SK-N-SH treated with all-trans-retinoic acid at 6 μM for 48 hours (cell line): ENCODE data around the gene TEX28.
"Not testable (repeated sequence)": the region's sequence is repeated elsewhere in the genome, so short reads cannot be mapped to it uniquely, and the experiment has no call there.

Experiments
- ATAC-seq: fragments of 200-7000 bp; cut with Tn5 transposase; 3 replicates; pipeline ENCODE4 v1.9.1; 2020; ENCODE audit warnings: mild to moderate bottlenecking, moderate library complexity
- ARNTL ChIP-seq: fragments of 450-650 bp; formaldehyde crosslinking; IDR thresholded peaks from 2 replicates; pipeline ENCODE4 v1.5.0; 2020; ENCODE audit warnings: low read depth, mild to moderate bottlenecking, moderate library complexity, borderline replicate concordance
- CSDC2 ChIP-seq: fragments of 250-450 bp; sonication (Bioruptor Pico); IDR thresholded peaks from 2 replicates; pipeline ENCODE4 v1.5.0; 2020; ENCODE audit warnings: mild to moderate bottlenecking, moderate library complexity
- ESRRG ChIP-seq: fragments of 250-450 bp; sonication (Bioruptor Pico); IDR thresholded peaks from 2 replicates; pipeline ENCODE4 v1.6.1; 2021; ENCODE audit warnings: mild to moderate bottlenecking
- GLIS3 ChIP-seq: fragments of 250-450 bp; sonication (Bioruptor Pico); IDR thresholded peaks from 2 replicates; pipeline ENCODE4 v1.5.0; 2020; ENCODE audit warnings: mild to moderate bottlenecking, moderate library complexity
- ISL1 ChIP-seq: fragments of 250-450 bp; sonication (Bioruptor Pico); IDR thresholded peaks from 2 replicates; pipeline ENCODE4 v2.1.2; 2022; ENCODE audit warnings: mild to moderate bottlenecking, moderate library complexity
- PPARA ChIP-seq: fragments of 250-450 bp; sonication (Bioruptor Pico); IDR thresholded peaks from 2 replicates; pipeline ENCODE4 v1.5.0; 2020; ENCODE audit warnings: mild to moderate bottlenecking, borderline replicate concordance
- RARB ChIP-seq: fragments of 250-450 bp; sonication (Bioruptor Pico); IDR thresholded peaks from 2 replicates; pipeline ENCODE4 v1.8.0; 2021; ENCODE audit warnings: mild to moderate bottlenecking, moderate library complexity
- SNAI2 ChIP-seq: fragments of 250-450 bp; sonication (Bioruptor Pico); IDR thresholded peaks from 2 replicates; pipeline ENCODE4 v1.5.0; 2020; ENCODE audit warnings: mild to moderate bottlenecking, moderate library complexity
- TCF4 ChIP-seq: fragments of 250-450 bp; sonication (Bioruptor Pico); IDR thresholded peaks from 2 replicates; pipeline ENCODE4 v1.8.0; 2021; ENCODE audit warnings: mild to moderate bottlenecking, moderate library complexity, borderline replicate concordance
- TOX ChIP-seq: fragments of 250-450 bp; sonication (Bioruptor Pico); IDR thresholded peaks from 2 replicates; pipeline ENCODE4 v1.8.0; 2021; ENCODE audit warnings: mild to moderate bottlenecking, moderate library complexity, borderline replicate concordance
- ZC3H10 ChIP-seq: fragments of 250-450 bp; sonication (Bioruptor Pico); IDR thresholded peaks from 2 replicates; pipeline ENCODE4 v1.5.1; 2021; ENCODE audit warnings: mild to moderate bottlenecking, moderate library complexity
- ZFP3 ChIP-seq: fragments of 250-450 bp; sonication (Bioruptor Pico); IDR thresholded peaks from 2 replicates; pipeline ENCODE4 v1.5.0; 2020; ENCODE audit warnings: mild to moderate bottlenecking, moderate library complexity
- ZFP30 ChIP-seq: fragments of 450-650 bp; formaldehyde crosslinking; IDR thresholded peaks from 2 replicates; pipeline ENCODE4 v1.5.0; 2022; ENCODE audit warnings: mild to moderate bottlenecking, moderate library complexity
- ZNF565 ChIP-seq: fragments of 450-650 bp; formaldehyde crosslinking; conservative IDR thresholded peaks from 2 replicates; pipeline ENCODE4 v1.5.0; 2020; ENCODE audit warnings: low read depth, mild to moderate bottlenecking, moderate library complexity
- ZNF70 ChIP-seq: fragments of 450-650 bp; formaldehyde crosslinking; IDR thresholded peaks from 2 replicates; pipeline ENCODE4 v1.5.0; 2020; ENCODE audit warnings: mild to moderate bottlenecking, moderate library complexity
- ZNF8 ChIP-seq: fragments of 450-650 bp; formaldehyde crosslinking; IDR thresholded peaks from 2 replicates; pipeline ENCODE4 v1.5.0; 2020; ENCODE audit warnings: mild to moderate bottlenecking, moderate library complexity
- TF ChIP-seq, protein P1 (sequence below): fragments of 250-450 bp; sonication (Bioruptor Pico); IDR thresholded peaks from 2 replicates; pipeline ENCODE4 v1.5.0; 2020; ENCODE audit warnings: mild to moderate bottlenecking, moderate library complexity
- TF ChIP-seq, protein P2 (sequence below): fragments of 250-450 bp; sonication (Bioruptor Pico); IDR thresholded peaks from 2 replicates; pipeline ENCODE4 v1.8.0; 2021; ENCODE audit warnings: low read depth, mild to moderate bottlenecking, moderate library complexity, borderline replicate concordance
- TF ChIP-seq, protein P3 (sequence below): fragments of 250-450 bp; sonication (Bioruptor Pico); IDR thresholded peaks from 2 replicates; pipeline ENCODE4 v1.5.1; 2020; ENCODE audit warnings: low read depth, mild to moderate bottlenecking, moderate library complexity
- TF ChIP-seq, protein P4 (sequence below): fragments of 250-450 bp; sonication (Bioruptor Pico); IDR thresholded peaks from 2 replicates; pipeline ENCODE4 v1.5.1; 2021; ENCODE audit warnings: mild to moderate bottlenecking, moderate library complexity

The TEX28 gene

DNA sequence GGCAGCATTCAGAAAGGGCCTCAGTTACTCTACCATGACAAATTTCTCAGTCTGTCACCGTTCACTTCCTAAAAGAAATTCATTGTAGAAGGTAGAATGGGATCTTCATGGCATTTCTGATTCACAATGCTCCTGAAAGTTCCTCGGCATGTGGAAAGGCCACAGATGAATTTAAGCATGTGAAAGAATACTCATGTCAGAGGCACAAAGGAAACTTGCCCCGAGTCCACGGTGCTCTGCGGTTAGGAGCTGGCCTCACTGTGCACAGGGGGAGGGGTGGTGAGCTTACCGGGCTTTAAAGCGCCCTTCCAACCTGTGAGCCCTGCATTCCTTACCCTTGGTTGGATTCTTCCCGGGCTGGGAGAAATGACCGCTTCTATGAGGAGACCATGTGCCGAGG lies 9.9 kb upstream of the TEX28 start:
- ATAC-seq = no peak
- TF ChIP-seq, protein P1, sequence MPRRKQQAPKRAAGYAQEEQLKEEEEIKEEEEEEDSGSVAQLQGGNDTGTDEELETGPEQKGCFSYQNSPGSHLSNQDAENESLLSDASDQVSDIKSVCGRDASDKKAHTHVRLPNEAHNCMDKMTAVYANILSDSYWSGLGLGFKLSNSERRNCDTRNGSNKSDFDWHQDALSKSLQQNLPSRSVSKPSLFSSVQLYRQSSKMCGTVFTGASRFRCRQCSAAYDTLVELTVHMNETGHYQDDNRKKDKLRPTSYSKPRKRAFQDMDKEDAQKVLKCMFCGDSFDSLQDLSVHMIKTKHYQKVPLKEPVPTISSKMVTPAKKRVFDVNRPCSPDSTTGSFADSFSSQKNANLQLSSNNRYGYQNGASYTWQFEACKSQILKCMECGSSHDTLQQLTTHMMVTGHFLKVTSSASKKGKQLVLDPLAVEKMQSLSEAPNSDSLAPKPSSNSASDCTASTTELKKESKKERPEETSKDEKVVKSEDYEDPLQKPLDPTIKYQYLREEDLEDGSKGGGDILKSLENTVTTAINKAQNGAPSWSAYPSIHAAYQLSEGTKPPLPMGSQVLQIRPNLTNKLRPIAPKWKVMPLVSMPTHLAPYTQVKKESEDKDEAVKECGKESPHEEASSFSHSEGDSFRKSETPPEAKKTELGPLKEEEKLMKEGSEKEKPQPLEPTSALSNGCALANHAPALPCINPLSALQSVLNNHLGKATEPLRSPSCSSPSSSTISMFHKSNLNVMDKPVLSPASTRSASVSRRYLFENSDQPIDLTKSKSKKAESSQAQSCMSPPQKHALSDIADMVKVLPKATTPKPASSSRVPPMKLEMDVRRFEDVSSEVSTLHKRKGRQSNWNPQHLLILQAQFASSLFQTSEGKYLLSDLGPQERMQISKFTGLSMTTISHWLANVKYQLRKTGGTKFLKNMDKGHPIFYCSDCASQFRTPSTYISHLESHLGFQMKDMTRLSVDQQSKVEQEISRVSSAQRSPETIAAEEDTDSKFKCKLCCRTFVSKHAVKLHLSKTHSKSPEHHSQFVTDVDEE = no peak
- TF ChIP-seq, protein P2, sequence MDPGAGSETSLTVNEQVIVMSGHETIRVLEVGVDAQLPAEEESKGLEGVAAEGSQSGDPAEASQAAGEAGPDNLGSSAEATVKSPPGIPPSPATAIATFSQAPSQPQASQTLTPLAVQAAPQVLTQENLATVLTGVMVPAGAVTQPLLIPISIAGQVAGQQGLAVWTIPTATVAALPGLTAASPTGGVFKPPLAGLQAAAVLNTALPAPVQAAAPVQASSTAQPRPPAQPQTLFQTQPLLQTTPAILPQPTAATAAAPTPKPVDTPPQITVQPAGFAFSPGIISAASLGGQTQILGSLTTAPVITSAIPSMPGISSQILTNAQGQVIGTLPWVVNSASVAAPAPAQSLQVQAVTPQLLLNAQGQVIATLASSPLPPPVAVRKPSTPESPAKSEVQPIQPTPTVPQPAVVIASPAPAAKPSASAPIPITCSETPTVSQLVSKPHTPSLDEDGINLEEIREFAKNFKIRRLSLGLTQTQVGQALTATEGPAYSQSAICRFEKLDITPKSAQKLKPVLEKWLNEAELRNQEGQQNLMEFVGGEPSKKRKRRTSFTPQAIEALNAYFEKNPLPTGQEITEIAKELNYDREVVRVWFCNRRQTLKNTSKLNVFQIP (CRISPR knock-in tag) = no peak
- no peak for TF ChIP-seq ZC3H10 (CRISPR knock-in tag)
- TF ChIP-seq, protein P3, sequence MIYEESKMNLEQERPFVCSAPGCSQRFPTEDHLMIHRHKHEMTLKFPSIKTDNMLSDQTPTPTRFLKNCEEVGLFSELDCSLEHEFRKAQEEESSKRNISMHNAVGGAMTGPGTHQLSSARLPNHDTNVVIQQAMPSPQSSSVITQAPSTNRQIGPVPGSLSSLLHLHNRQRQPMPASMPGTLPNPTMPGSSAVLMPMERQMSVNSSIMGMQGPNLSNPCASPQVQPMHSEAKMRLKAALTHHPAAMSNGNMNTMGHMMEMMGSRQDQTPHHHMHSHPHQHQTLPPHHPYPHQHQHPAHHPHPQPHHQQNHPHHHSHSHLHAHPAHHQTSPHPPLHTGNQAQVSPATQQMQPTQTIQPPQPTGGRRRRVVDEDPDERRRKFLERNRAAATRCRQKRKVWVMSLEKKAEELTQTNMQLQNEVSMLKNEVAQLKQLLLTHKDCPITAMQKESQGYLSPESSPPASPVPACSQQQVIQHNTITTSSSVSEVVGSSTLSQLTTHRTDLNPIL (CRISPR knock-in tag) = no peak
- no peak for TF ChIP-seq ISL1 (CRISPR knock-in tag)
- TF ChIP-seq ARNTL (CRISPR knock-in tag) = no peak
- no peak for TF ChIP-seq SNAI2
- no peak for TF ChIP-seq ZFP3 (CRISPR knock-in tag)
- TF ChIP-seq ZFP30 (CRISPR knock-in tag) = no peak
- TF ChIP-seq TOX = no peak
- no peak for TF ChIP-seq TCF4 (CRISPR knock-in tag)
- TF ChIP-seq ZNF70 (CRISPR knock-in tag) = no peak
- TF ChIP-seq, protein P4, sequence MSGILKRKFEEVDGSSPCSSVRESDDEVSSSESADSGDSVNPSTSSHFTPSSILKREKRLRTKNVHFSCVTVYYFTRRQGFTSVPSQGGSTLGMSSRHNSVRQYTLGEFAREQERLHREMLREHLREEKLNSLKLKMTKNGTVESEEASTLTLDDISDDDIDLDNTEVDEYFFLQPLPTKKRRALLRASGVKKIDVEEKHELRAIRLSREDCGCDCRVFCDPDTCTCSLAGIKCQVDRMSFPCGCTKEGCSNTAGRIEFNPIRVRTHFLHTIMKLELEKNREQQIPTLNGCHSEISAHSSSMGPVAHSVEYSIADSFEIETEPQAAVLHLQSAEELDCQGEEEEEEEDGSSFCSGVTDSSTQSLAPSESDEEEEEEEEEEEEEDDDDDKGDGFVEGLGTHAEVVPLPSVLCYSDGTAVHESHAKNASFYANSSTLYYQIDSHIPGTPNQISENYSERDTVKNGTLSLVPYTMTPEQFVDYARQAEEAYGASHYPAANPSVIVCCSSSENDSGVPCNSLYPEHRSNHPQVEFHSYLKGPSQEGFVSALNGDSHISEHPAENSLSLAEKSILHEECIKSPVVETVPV = no peak
- TF ChIP-seq RARB (CRISPR knock-in tag) = no peak
- TF ChIP-seq ESRRG (CRISPR knock-in tag) = no peak
- TF ChIP-seq CSDC2 (CRISPR knock-in tag) = no peak
- TF ChIP-seq ZNF565 = no peak
- TF ChIP-seq ZNF8 (CRISPR knock-in tag) = no peak

DNA sequence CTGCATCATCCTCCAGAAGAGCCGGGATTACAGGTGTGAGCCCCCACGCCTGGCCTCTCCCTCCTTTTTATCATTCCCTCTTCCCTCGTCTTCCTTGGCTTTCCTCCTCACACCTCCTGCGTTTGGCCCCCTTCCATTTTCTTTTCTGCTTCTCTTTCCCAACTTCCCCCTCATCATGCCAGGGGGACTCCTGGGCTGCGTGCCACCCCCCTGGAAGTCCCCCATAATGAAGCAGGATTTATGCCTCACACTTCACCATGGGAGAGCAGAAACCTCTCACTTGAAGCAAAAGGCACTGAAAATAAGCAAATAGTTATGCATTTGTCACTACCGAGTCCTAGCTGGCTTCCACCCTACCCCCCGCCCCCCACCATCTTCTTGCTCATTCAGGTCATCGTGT lies 8.6 kb upstream of the TEX28 start:
- no peak for ATAC-seq
- TF ChIP-seq ARNTL (CRISPR knock-in tag) (no peak), ZFP30 (CRISPR knock-in tag) (no peak), GLIS3 (CRISPR knock-in tag) (no peak), CSDC2 (CRISPR knock-in tag) (no peak), PPARA (CRISPR knock-in tag) (no peak)
- TF ChIP-seq, protein P3 (CRISPR knock-in tag) = no peak
- TF ChIP-seq, protein P1 = no peak
- TF ChIP-seq, protein P4 = no peak

DNA sequence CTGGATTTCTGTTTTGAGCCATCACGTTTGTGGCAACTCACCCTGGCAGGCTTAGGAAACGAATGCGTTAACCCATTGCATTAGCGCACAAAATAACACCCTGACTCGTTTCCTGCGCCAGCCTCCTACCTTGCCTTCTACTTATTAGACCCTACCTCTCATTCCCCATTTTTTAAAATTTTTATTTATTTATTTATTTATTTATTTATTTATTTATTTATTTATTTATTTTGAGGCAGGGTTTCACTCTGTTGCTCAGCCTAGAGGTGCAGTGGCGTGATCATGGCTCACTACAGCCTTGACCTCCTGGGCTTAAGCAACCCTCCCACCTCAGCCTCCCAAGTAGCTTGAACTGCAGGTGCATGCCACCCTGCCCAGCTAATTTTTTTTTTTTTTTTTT lies 8.1 kb upstream of the TEX28 start:
- ATAC-seq = not testable (repeated sequence)
